HG03571 (cell line): Measurements from ENCODE around the gene NFIA.
"Not testable (repeated sequence)": the region's sequence is repeated elsewhere in the genome, so short reads cannot be mapped to it uniquely, and the experiment has no call there.

Experiments used
- ATAC-seq: cut with Tn5 transposase; IDR thresholded peaks from one replicate; pipeline ENCODE4 v1.9.1; 2021; ENCODE audit not compliant: unreplicated experiment

The NFIA gene

DNA sequence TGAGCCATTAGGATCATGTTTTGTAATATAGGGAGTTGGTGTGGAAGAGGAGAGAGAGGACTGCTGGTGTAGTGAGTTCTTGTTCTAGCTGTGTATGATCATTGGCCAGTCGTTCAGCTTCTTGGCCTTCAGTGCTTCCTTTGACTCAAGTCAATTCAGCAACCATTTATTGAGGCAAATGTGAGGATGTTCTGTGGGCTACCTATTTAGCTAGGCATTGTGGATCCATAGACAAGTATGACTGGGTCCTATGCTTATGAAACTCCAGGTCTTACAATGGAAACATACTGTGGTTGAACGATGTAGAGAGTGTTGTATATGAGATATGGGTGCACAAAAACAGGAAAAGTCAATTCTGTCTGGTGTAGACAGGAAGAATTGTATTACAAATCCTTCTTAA, 41.7 kb downstream of the NFIA start:
- no peak for ATAC-seq

DNA sequence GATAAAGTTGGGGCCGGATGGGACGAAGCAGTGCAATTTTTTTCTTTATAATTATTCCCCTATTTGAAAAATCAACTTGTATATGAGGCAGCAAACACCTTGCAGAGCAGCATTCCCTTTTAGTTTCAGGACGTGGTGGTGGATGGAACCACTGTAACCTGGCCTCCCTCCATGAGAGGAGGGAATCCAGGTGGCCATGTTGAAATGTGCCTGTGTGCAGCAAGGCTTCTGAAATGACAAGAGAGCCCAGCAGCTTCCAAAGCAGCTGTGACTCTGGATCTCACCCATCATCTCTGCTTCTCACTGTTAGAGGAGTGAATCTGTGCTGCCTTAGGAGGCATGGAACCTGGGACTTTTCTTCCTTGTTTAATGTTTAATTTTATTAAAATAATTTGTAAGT, 42.3 kb downstream of the NFIA start:
- no peak for ATAC-seq

DNA sequence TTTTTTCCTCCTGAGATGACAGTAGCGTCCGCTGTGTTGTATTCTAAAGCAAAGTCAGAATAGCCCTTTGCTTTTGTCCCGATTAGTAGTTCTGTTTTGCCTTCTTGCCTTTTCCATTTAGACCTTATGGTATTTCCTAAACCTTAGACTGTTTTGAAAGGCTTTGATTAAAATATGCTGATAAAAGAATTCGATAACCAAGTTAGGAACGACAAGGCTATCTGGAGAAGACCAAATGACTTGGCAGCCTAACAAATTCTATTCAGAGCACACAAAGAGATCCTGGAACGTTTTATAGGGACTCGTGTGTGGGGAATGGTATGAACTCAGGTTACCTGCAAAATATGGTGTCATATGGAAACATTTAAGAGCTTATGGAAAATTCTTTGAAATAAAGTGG, 42.9 kb downstream of the NFIA start:
- no peak for ATAC-seq

DNA sequence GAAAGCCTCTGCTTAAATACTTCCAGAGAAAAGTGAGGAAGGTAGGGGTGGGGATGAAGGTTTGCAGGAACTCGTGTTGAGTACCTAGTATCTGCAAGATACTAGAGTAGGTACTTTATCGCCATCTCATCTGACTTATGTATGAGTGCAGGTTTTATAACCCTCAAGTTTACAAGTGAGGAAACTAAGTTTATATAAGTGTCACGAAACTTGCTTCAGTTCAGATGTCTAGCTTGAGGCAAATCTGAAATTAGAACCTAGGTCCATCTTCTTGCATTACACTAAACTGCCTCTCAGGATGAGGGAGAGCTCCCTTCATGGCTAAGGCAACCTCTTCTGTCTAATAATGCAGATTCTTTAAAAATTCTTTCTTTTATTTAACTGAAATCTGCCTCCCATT, 43.5 kb downstream of the NFIA start:
- ATAC-seq: no peak

DNA sequence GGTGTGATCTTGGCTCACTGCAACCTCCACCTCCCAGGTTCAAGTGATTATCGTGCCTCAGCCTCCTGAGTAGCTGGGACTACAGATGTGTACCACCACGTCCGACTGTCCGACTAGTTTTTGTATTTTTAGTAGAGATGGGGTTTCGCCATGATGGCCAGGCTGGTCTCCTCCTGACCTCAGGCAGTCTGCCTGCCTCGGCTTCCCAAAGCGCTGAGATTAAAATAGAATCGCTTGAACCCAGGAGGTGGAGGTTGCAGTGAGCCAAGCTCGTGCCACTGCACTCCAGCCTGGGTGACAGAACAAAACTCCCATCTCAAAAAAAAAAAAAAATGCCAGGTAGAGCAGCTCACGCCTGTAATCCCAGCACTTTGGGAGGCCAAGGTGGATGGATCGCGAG, 44.5 kb downstream of the NFIA start:
- ATAC-seq: not testable (repeated sequence)

DNA sequence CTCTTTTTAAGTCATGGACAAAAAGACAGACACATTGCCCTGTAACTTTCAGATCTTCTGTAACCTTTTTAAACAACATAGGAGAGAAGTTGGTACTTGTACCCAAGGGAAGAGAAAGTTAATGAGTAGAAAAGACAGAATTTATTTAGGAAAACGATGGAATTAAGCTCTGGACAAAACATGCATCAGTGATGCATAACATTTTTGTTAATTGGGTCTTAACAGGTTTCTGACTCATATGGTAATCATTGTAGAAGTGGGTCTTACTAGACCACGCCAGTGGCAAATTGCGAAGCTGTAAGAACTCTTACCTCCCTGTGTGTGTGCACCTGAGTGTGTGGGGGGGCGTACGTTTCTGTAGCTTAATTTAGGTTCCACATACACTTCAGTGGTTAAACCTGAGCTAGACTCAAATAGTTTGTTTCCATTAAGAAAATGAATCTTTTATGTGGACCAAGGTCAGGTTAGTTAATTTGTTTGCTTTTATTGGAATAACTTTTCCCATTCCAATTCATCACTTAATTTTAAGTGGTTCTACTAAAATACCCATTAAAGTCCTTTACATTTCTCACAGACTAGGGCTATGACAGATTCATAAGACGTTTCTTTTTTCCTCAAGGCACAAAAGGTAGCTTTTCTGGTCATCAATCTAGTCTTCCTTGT, 48.1 kb downstream of the NFIA start:
- ATAC-seq: no peak

DNA sequence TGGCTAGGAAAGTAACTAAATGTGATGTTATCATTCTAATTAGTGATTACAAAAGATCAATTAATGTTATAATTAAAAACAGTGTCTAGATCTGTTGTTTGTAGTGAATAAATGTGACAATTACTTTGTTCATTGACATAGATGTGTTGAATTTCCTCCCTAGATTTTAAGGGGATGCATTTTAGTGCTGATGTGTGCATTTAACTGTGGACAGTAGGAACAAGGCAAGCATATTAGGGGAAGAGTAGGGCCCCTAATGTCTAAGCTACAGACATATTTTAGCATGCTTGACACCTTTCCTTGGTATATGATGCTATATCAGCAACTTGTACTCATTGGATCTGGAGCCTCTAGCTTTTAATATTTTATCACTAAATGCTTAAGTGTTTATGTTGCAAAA, 48.9 kb downstream of the NFIA start:
- ATAC-seq: no peak

DNA sequence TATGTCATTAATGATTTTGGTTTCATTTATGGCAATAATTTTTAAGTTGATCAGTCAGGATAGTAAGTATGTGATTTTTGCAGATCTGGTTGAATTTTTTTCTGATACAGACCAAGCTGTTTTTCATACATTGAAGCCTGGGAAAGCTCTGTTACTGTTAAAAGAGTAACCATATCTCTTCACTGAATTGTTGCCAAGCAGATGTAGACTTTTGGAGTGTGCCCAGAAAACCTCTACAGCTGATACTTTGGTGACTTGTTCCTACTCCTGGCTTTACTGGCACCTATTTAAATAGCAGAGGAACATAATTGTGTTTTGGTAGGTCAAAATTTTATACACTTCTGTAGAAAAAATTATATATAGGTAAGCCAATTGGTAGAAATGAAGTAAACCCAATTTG, 49.4 kb downstream of the NFIA start:
- ATAC-seq: no peak

DNA sequence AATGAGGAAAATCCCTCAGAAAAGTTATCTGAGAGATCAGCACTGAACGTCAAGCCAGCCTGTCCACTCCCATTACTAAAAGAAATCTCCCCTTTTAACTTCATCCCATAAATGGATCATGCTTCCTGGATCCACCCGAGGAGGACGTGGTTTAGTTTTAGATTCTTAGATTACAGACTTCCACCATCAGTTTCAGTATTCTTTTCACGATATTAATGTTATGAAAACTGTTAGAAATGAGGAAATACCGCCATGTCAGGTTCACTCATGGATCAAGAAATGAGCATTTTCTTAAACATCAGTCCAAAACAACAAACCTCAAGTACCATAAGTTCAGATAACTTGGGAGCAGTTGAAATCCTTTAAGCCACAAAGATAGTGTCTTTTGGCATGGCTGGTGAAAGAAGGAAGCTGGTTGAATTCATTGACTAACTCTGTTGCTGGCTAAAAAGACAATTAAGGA, 49.8 kb downstream of the NFIA start:
- no peak for ATAC-seq

DNA sequence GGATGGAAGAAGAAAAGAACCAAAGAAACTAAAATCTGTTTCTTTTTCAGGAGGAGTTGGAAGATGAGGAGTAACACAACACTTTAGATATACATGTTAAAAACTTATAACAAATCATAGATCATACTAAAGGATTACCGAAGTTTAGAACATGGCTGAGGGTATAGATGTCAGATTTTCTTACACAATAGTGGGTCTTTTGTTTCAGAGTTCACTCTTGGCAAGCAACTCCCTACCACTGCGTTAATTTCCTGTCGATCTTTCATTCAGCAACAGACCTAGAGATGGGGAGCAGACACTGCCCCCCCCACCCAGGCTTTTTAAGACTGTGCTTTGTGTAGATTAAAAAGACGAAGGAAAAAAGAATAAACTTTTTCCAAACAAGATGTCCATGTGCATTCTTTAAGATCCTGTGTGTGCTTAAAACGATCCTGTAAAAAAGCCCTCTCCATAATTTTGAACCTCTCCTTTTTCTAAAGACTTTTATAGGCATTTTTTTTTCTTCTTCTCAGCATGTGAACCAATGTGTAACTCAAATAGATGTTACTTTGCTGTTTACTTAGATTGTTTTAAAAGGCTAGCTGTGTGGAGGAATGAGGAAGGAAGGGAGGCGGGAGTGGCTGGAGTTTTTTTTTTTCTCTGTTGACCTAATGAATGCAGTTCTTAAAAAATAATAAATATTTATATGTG, 50.4 kb downstream of the NFIA start:
- no peak for ATAC-seq

DNA sequence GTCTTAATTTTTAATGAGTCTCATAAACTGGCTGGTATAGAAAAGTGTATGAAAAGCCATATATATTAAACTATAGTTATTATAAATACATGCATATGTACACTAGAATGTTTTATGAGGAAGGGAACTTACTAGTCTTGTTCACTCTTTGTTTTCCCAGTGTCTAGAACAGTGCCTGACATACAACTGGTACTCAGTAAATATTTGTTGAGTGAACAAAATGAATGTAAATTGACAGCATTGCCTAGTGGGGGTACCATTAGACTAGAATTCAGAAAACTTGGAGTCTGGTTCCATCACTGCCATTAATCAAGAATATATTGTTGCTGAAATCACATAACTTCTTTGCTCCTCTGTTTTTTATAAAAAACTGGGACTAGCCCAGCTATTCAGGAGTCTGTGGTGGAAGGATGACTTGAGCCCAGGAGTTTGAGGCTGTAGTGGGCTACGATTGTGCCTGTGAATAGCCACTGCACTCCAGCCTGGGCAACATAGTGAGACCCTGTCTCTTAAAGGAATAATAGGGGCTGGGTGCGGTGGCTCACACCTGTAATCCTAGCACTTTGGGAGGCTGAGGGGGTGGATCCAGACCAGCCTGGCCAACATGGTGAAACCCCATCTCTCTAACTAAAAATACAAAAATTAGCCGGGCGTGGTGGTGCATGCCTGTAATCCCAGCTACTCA, 51.1 kb downstream of the NFIA start:
- no peak for ATAC-seq

DNA sequence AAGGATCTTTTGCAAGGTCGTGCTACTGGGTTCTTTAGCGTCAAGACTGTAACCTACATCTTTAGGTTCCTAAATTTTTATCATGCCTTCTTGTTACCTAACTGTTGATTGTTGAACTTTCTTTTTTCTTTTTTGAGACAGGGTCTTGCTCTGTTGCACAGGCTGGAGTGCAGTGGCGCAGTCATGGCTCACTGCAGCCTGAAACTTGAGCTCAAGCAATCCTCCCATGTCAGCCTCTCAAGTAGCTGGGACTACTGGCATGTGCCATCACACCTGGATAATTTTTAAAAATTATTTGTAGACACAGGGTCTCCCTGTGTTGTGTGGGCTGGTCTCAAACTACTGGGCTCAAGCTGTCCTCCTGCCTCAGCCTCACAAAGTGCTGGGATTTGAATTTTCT, 52.9 kb downstream of the NFIA start:
- ATAC-seq: no peak

DNA sequence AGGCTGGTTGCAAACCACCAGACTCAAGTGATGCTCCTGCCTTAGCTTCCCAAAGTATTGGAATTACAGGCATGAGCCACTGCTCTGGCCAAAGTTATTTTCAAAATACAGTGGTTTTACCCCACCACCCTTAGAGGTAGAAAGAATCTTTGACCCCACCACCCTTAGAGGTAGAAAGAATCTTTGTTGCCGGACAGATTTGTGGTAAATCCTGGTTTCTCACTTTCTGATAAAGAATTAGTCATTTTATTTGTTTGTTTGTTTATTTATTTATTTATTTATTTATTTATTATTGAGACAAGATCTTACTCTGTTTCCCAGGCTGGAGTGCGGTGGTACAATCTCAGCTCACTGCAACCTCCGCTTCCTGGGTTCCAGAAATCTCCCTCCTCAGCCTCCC, 55.9 kb downstream of the NFIA start:
- ATAC-seq: no peak

DNA sequence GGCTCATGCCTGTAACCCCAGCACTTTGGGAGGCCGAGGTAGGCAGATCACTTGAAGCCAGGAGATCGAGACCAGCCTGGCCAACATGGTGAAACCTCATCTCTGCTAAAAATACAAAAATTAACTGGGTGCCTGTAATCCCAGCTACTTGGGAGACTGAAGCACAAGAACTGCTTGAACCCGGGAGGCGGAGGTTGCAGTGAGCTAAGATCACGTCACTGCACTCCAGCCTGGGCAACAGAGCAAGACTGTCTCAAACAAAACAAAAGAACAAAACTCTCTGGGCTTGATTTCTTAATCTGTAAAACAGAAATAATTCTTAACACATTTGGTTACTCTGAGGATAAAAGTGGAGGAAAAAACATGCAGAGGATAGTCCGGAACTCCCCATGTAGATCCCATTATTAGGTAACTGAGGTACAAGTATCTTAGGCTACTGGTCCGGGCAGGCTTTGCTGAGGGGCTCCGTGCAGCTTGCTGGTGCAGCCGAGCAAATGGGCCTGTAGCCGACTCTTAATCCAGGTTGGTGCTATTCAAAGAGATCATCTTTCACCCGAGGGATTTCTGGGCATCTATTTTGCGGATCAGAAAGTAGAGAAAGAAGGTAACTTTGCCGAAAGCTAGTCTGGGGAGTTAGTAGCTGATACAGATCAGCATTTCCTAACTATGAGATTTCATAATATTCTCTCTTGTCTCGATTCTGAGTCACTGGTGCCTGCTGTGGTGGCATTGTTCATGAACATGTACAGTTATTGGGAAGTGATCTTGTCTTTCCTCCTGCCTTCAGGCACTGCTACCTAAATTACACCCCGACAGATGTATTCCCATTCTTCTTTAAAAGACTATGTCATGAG, 56.8 kb downstream of the NFIA start:
- ATAC-seq: no peak

DNA sequence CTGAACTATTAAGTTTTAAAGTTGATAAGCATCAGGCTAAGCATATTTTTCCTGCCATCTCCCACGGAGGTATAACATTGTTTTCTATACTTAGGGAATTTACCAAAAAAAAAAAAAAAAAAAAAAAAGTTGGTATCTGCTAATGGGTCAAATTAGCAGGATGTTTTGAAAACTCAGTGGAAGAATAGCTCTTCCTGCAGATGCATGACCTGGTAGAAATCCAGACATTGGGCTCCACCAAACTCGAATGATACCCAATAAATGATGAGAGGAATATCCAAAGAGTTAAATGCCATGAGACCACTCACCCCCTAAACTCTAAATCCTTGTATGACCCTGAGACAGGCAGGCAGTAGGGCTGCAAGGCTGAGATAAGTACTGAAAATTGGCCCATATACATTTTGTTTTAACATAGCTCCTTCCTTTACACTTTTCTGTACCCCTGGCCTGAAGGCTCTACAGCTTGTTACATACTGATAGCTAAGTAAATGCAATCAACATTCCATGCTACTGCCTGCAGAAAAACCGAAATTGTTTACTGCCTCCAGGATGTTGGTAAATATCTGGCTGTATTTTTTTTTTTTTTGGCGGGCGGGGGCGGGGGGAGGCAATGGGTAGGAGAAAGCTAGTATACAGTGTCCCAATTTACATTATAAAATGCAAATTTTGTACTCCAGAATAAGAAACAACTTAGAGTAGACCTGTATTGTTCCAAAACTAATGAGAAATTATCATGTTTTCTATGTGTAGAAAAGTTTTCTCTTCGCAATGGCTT, 57.6 kb downstream of the NFIA start:
- no peak for ATAC-seq

DNA sequence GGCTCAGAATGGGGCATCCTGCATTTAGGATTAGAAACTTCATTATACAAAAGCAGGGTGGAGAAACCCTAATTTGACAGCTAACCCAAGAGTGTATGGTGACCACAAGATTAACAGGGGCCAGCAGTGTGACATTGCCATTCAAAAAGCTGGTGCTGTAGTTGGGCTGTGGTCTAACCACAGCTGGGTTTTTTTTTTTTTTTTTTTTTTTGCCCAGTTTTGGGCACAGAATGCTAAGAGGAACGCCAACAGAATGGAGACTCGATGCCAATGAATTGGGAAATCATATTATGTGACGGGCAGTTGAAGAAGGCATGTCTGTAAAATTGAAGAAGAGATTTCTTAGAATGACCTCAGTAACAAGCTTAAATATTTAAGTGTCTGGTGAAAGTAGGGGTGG, 58.4 kb downstream of the NFIA start:
- ATAC-seq: no peak

DNA sequence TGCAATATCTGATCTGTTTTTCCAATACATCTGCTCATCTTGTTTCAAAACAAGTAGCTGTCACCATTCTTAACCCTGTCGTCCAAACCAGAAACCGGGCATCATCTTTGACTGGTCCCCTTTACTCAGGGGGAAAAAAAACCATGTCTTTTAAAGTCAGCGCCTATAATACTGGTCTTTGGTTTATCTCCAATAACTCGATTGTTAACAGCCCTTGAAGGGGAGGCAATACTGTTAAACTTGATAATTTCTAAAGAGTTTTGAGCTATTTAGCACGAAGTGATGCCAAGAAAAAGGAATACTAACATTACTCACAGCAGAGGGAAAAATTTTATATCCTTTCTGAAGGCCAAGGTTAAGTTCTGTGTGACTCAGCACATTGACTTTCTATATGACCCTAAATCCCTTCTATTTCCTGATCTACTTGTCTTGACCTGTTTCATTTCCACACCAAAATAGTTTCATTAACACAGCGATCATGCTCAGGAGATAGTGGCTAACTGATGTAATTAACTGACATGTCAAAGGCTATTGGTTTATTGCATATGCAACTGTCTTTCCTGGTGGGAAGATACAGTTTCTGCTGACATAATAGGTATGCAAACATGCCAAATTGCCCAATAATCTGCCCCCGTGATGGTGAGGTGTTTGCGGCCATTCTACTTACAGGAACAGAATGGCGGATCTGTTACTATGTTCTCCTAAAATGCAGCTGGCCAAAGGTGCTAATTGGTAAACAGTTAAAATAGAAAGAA, 59.1 kb downstream of the NFIA start:
- ATAC-seq: no peak

DNA sequence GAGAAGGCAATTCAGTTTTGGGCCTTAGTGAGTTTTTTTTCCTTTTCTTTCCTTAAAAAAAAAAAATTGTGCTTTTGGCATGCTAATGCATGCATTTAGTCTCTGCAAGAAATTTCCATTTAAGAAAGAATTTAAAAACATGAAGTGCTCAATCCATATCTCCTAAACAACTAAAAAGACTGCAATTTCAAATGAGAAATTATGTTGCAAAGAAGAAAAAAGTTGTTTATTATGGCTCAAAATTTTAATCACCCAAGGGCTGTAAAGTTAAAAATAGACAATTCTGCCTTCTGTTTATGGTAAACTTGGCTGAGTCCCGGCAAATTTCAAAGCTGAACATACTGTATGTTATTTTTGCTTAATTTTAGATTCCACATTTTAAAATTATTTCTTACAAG, 59.7 kb downstream of the NFIA start:
- no peak for ATAC-seq

DNA sequence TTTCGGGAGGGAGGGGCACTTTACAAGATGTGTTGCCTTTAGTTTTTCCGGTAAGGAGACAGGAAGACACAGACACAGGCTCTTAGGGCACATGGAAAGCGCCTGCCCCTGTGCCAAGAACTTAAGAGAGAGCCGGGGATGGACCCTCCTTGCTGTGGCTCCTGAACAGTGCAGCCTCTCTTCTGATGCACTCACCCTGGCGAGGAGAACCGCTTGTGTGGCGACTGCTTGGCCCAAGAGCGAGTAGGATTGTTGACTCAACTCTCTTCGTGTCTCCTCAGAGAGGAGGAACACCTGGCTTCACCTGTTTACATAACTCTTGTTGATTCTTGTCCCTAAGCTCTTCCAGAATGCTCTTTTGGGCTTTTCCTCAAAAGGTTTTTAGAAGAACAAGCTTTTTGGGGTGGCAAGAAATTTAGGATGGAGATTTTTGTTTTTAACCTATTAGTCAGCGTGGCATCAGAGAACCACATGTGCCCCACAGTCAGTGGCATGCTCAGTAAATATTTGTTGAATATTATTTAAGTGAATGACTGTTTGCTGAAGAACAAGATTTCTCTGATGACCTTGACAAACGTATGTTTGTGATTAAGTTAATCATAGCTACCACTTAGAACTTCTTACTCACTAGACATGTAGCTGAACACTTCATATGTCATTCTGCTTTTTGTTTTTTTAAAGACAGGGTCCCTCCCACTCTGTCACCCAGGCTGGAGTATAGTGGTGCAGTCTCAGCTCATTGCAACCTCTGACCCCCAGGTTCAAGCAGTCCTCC, 60.6 kb downstream of the NFIA start:
- ATAC-seq: no peak
